HepG2 (cell line): ENCODE data around the gene PCDHGA2.

ENCODE experiments used
- GPN1 ChIP-seq: sonication (generic); formaldehyde crosslinking; IDR thresholded peaks from 2 replicates; pipeline ENCODE4 v1.5.1; 2020; ENCODE audit warnings: missing genetic modification reagents, borderline replicate concordance
- HCFC1 ChIP-seq: fragments of 150-350 bp; IDR thresholded peaks from 2 replicates; pipeline ENCODE4 v1.6.1; 2014; ENCODE audit warnings: low read depth, low read length
- MXI1 ChIP-seq: IDR thresholded peaks from 3 replicates; pipeline ENCODE4 v1.6.1; 2012; ENCODE audit warnings: low read depth, low read length, inconsistent platforms, borderline replicate concordance
- NFE2L1 ChIP-seq: sonication (generic); formaldehyde crosslinking; IDR thresholded peaks from 2 replicates; pipeline ENCODE4 v1.4.0; 2020; ENCODE audit warnings: missing genetic modification reagents, mild to moderate bottlenecking, borderline replicate concordance
- SP1 ChIP-seq, 2 experiments: fragments of 450-650 bp in 1 of 2; sonication (generic) in 1 of 2; formaldehyde crosslinking in 1 of 2; IDR thresholded peaks; 2 replicates each; pipeline versions ENCODE4 v1.4.0 to v1.6.1; 2016 to 2020; ENCODE audit warnings: missing genetic modification reagents in 1 of 2
- ZKSCAN8 ChIP-seq: IDR thresholded peaks from 2 replicates; pipeline ENCODE4 v1.6.1; 2016; ENCODE audit warnings: borderline replicate concordance, missing genetic modification reagents, missing compliant biosample characterization
- ZNF572 ChIP-seq: sonication (generic); formaldehyde crosslinking; IDR thresholded peaks from 2 replicates; pipeline ENCODE4 v1.5.1; 2020; ENCODE audit warnings: mild to moderate bottlenecking, missing genetic modification reagents
- ZNF839 ChIP-seq: sonication (generic); formaldehyde crosslinking; IDR thresholded peaks from 2 replicates; pipeline ENCODE4 v1.4.0; 2020; ENCODE audit warnings: missing genetic modification reagents, mild to moderate bottlenecking, borderline replicate concordance
- TF ChIP-seq, protein P1 (sequence below): sonication (generic); formaldehyde crosslinking; IDR thresholded peaks from 2 replicates; pipeline ENCODE4 v1.5.0; 2020; ENCODE audit warnings: missing genetic modification reagents
- TF ChIP-seq, protein P2 (sequence below), 2 experiments: IDR thresholded peaks; 2 replicates each; pipeline ENCODE4 v1.6.1; 2011 to 2012; ENCODE audit warnings: low read length in 2 of 2, borderline replicate concordance in 1 of 2, low read depth in 1 of 2, mild to moderate bottlenecking in 1 of 2, moderate library complexity in 1 of 2

DNA sequence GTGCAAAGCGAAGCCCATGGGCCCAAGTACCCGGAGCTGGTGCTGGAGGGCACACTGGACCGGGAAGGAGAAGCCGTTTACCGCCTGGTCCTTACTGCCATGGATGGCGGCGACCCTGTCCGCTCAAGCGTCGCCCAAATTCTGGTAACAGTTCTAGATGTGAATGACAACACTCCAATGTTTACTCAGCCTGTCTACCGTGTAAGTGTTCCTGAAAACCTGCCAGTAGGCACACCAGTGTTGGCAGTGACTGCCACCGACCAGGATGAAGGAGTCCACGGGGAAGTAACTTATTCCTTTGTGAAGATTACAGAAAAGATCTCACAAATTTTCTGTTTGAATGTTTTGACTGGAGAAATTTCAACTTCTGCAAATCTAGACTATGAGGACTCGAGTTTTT, 36.1 kb downstream of the PCDHGA2 start:
- TF ChIP-seq SP1 (IDR thresholded peaks at IDR 0.05) (no peak), SP1 (CRISPR knock-in tag; IDR thresholded peaks at IDR 0.05) (no peak), GPN1 (CRISPR knock-in tag) (no peak), MXI1 (no peak), ZNF839 (no peak), NFE2L1 (CRISPR knock-in tag) (no peak), ZKSCAN8 (CRISPR knock-in tag) (no peak), ZNF572 (CRISPR knock-in tag) (no peak), HCFC1 (no peak)
- TF ChIP-seq, protein P1, sequence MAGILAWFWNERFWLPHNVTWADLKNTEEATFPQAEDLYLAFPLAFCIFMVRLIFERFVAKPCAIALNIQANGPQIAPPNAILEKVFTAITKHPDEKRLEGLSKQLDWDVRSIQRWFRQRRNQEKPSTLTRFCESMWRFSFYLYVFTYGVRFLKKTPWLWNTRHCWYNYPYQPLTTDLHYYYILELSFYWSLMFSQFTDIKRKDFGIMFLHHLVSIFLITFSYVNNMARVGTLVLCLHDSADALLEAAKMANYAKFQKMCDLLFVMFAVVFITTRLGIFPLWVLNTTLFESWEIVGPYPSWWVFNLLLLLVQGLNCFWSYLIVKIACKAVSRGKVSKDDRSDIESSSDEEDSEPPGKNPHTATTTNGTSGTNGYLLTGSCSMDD (CRISPR knock-in tag) = no peak
- TF ChIP-seq, protein P2, sequence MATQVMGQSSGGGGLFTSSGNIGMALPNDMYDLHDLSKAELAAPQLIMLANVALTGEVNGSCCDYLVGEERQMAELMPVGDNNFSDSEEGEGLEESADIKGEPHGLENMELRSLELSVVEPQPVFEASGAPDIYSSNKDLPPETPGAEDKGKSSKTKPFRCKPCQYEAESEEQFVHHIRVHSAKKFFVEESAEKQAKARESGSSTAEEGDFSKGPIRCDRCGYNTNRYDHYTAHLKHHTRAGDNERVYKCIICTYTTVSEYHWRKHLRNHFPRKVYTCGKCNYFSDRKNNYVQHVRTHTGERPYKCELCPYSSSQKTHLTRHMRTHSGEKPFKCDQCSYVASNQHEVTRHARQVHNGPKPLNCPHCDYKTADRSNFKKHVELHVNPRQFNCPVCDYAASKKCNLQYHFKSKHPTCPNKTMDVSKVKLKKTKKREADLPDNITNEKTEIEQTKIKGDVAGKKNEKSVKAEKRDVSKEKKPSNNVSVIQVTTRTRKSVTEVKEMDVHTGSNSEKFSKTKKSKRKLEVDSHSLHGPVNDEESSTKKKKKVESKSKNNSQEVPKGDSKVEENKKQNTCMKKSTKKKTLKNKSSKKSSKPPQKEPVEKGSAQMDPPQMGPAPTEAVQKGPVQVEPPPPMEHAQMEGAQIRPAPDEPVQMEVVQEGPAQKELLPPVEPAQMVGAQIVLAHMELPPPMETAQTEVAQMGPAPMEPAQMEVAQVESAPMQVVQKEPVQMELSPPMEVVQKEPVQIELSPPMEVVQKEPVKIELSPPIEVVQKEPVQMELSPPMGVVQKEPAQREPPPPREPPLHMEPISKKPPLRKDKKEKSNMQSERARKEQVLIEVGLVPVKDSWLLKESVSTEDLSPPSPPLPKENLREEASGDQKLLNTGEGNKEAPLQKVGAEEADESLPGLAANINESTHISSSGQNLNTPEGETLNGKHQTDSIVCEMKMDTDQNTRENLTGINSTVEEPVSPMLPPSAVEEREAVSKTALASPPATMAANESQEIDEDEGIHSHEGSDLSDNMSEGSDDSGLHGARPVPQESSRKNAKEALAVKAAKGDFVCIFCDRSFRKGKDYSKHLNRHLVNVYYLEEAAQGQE (IDR thresholded peaks at IDR 0.05; ENCODE audit: borderline replicate concordance in 1 of 2, low read depth in 1 of 2, low read length in 2 of 2) = no peak
